B cell (primary cell): Measurements from ENCODE around the gene TSPAN16.

ENCODE experiments used
- EZH2 ChIP-seq: IDR thresholded peaks from 2 replicates; pipeline ENCODE4 v1.6.1; 2012; ENCODE audit warnings: borderline replicate concordance, low read depth, mild to moderate bottlenecking, moderate library complexity, low read length; ENCODE audit not compliant: insufficient read depth, poor library complexity, severe bottlenecking
- TF ChIP-seq, protein P1 (sequence below): fragments of 200-600 bp; IDR thresholded peaks from one replicate; pipeline ENCODE4 v1.8.0; 2022; ENCODE audit warnings: antibody characterized with exemption, mild to moderate bottlenecking

DNA sequence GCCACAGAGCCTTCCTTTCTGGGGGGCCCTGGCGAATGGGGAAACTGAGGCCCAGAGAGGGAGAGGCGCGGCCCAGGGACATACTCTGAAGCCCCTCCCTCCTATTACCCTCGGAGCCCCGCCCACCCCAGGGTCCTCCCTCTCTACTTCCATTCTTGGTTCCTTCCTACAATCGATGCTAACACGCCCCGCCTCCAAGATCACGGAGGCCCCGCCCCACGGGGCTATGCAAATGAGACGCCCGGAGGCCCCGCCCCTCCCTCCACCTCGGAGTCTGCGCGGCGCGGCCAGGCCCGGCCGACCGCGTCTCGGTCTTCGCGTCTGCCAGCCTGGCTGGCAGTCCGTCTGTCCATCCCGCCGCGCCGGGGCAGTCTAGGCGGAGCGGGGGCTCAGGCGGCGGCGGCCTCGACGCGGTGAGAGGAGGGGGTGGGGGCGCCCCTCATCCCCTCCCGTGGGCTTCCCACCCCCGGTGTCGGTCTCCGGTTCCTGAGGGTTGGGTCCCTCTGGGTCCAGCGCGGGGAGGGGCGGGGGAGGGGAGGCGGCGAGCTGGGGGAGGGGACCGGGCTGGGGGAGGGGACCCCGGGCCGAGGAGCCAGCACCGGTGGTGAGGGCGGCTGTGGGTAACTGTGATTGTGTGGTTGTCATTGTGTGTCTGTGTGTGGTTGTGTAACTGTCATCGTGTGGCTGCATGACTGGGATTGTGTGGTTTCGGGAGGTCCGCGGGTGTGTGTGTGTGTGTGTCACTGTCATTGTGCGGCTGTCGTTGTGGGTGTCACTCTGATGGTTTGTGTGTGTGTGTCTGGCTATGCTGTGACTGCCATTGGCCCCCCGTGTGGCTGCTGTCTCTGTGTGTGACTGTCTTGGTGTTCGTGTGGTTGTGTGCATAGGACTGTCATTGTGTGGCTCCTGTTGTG lies 59.5 kb downstream of the TSPAN16 start, which contains the start of gene PLPPR2:
- TF ChIP-seq, protein P1, sequence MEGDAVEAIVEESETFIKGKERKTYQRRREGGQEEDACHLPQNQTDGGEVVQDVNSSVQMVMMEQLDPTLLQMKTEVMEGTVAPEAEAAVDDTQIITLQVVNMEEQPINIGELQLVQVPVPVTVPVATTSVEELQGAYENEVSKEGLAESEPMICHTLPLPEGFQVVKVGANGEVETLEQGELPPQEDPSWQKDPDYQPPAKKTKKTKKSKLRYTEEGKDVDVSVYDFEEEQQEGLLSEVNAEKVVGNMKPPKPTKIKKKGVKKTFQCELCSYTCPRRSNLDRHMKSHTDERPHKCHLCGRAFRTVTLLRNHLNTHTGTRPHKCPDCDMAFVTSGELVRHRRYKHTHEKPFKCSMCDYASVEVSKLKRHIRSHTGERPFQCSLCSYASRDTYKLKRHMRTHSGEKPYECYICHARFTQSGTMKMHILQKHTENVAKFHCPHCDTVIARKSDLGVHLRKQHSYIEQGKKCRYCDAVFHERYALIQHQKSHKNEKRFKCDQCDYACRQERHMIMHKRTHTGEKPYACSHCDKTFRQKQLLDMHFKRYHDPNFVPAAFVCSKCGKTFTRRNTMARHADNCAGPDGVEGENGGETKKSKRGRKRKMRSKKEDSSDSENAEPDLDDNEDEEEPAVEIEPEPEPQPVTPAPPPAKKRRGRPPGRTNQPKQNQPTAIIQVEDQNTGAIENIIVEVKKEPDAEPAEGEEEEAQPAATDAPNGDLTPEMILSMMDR, result no peak
- TF ChIP-seq EZH2, result no peak
